AG09309 (cell line): Measurements from ENCODE around the gene SS18L1.

Experiments used
- DNase-seq: peaks from one replicate; pipeline ENCODE4 v3.0.0-alpha.2; 2010; ENCODE audit warnings: low read depth
- H3K4me3 ChIP-seq: 2 replicates; pipeline ENCODE4 v1.5.1; 2011; ENCODE audit warnings: mild to moderate bottlenecking, low read depth, low read length, moderate library complexity; ENCODE audit not compliant: control insufficient read depth
- CTCF ChIP-seq: IDR thresholded peaks from 2 replicates; pipeline ENCODE4 v1.5.1; 2011; ENCODE audit warnings: mild to moderate bottlenecking, low read depth, low read length, inconsistent platforms; ENCODE audit not compliant: insufficient read depth, control insufficient read depth; ENCODE audit errors: missing control alignments

Gene SS18L1

GRCh38 chr20:62170536-62170935 lies 27.0 kb downstream of the SS18L1 start:
- no peak overlapping the region for H3K4me3 ChIP-seq
- DNase-seq, result no peak
- no peak for TF ChIP-seq CTCF

GRCh38 chr20:62171245-62171644 lies 27.7 kb downstream of the SS18L1 start:
- H3K4me3 ChIP-seq, result no peak overlapping the region
- DNase-seq, result no peak
- no peak for TF ChIP-seq CTCF

GRCh38 chr20:62172666-62173065 lies 29.1 kb downstream of the SS18L1 start:
- no peak overlapping the region for H3K4me3 ChIP-seq
- TF ChIP-seq CTCF, result no peak
- no peak for DNase-seq

GRCh38 chr20:62174021-62174804 lies 30.6 kb downstream of the SS18L1 start:
- no peak for DNase-seq
- H3K4me3 ChIP-seq, result no peak overlapping the region
- no peak for TF ChIP-seq CTCF

GRCh38 chr20:62174870-62175624 lies 31.5 kb downstream of the SS18L1 start:
- H3K4me3 ChIP-seq, result no peak overlapping the region
- no peak for DNase-seq
- TF ChIP-seq CTCF, result no peak

- TF ChIP-seq CTCF, result no peak
- DNase-seq, result no peak
- no peak overlapping the region for H3K4me3 ChIP-seq
Measured at GRCh38 chr20:62175711-62176110, 32.1 kb downstream of the SS18L1 start.
